ENCODE data around the gene ADAM23. TPM values are rescaled to one million over a fixed set of nuclear protein-coding genes. Genes with fewer than 3 reads are reported as not detected.

Gene ADAM23
- total RNA-seq, 1 donor from 2014 or later = 12.0 TPM

- Mint-ChIP-seq H3K9me3 (ENCODE audit: unreplicated experiment) (no peaks in the 10 kb centered on the region), H3K36me3 (ENCODE audit: low read depth, unreplicated experiment) (no peaks in the 10 kb centered on the region), H3K27me3 (ENCODE audit: unreplicated experiment) (no peaks in the 10 kb centered on the region), H3K4me1 (ENCODE audit: unreplicated experiment) (peaks cover 2% of the 10 kb centered on the region), H3K4me3 (ENCODE audit: unreplicated experiment) (no peak overlapping the region), H3K27ac (ENCODE audit: unreplicated experiment) (no peak overlapping the region)
- DNase-seq (ENCODE audit: low spot score) = no peak
- TF ChIP-seq CTCF (IDR thresholded peaks at IDR 0.05; ENCODE audit: unreplicated experiment) = no peak
Measured at GRCh38 chr2:206512999-206513398, 69.7 kb downstream of the ADAM23 start.

- Mint-ChIP-seq H3K36me3 (ENCODE audit: low read depth, unreplicated experiment) (no peaks in the 10 kb centered on the region), H3K27me3 (ENCODE audit: unreplicated experiment) (no peaks in the 10 kb centered on the region), H3K4me1 (ENCODE audit: unreplicated experiment) (peaks cover 3% of the 10 kb centered on the region), H3K4me3 (ENCODE audit: unreplicated experiment) (no peak overlapping the region), H3K27ac (ENCODE audit: unreplicated experiment) (no peak overlapping the region), H3K9me3 (ENCODE audit: unreplicated experiment) (no peaks in the 10 kb centered on the region)
- TF ChIP-seq CTCF (IDR thresholded peaks at IDR 0.05; ENCODE audit: unreplicated experiment) = no peak
- DNase-seq (ENCODE audit: low spot score) = no peak
Measured at GRCh38 chr2:206515580-206515979, 72.2 kb downstream of the ADAM23 start.

GRCh38 chr2:206518997-206519396, 75.7 kb downstream of the ADAM23 start:
- no peak overlapping the region for H3K27ac Mint-ChIP-seq (ENCODE audit: unreplicated experiment)
- no peaks in the 10 kb centered on the region for H3K27me3 Mint-ChIP-seq (ENCODE audit: unreplicated experiment)
- no peaks in the 10 kb centered on the region for H3K36me3 Mint-ChIP-seq (ENCODE audit: low read depth, unreplicated experiment)
- no peak for DNase-seq (ENCODE audit: low spot score)
- no peak overlapping the region for H3K4me3 Mint-ChIP-seq (ENCODE audit: unreplicated experiment)
- H3K4me1 Mint-ChIP-seq (ENCODE audit: unreplicated experiment) = peaks cover 17% of the 10 kb centered on the region
- TF ChIP-seq CTCF (IDR thresholded peaks at IDR 0.05; ENCODE audit: unreplicated experiment) = no peak
- H3K9me3 Mint-ChIP-seq (ENCODE audit: unreplicated experiment) = no peaks in the 10 kb centered on the region

- H3K4me3 Mint-ChIP-seq (ENCODE audit: unreplicated experiment) = no peak overlapping the region
- H3K27me3 Mint-ChIP-seq (ENCODE audit: unreplicated experiment) = no peaks in the 10 kb centered on the region
- DNase-seq (ENCODE audit: low spot score) = no peak
- no peaks in the 10 kb centered on the region for H3K36me3 Mint-ChIP-seq (ENCODE audit: low read depth, unreplicated experiment)
- peaks cover 17% of the 10 kb centered on the region for H3K4me1 Mint-ChIP-seq (ENCODE audit: unreplicated experiment)
- H3K9me3 Mint-ChIP-seq (ENCODE audit: unreplicated experiment) = no peaks in the 10 kb centered on the region
- no peak overlapping the region for H3K27ac Mint-ChIP-seq (ENCODE audit: unreplicated experiment)
- no peak for TF ChIP-seq CTCF (IDR thresholded peaks at IDR 0.05; ENCODE audit: unreplicated experiment)
Measured at GRCh38 chr2:206520450-206520849, 77.1 kb downstream of the ADAM23 start.

GRCh38 chr2:206521115-206521514, 77.8 kb downstream of the ADAM23 start:
- peaks cover 17% of the 10 kb centered on the region for H3K4me1 Mint-ChIP-seq (ENCODE audit: unreplicated experiment)
- H3K27ac Mint-ChIP-seq (ENCODE audit: unreplicated experiment) = peak overlapping the region; percentile 11
- H3K9me3 Mint-ChIP-seq (ENCODE audit: unreplicated experiment) = no peaks in the 10 kb centered on the region
- H3K4me3 Mint-ChIP-seq (ENCODE audit: unreplicated experiment) = no peak overlapping the region
- DNase-seq (ENCODE audit: low spot score) = no peak
- TF ChIP-seq CTCF (IDR thresholded peaks at IDR 0.05; ENCODE audit: unreplicated experiment) = no peak
- H3K36me3 Mint-ChIP-seq (ENCODE audit: low read depth, unreplicated experiment) = no peaks in the 10 kb centered on the region
- no peaks in the 10 kb centered on the region for H3K27me3 Mint-ChIP-seq (ENCODE audit: unreplicated experiment)
